ENCODE measurements around the gene BTBD10.

Gene BTBD10

GRCh38 chr11:13462901-13463778, at the start of gene BTBD10:
Gene BTBD10, minus strand, starts transcription at chr11:13463222. Its CDS starts 18,098 bp downstream, at chr11:13445124.
- peak within 1 kb of the TSS; percentile 66 for H3K4me3 ChIP-seq (ENCODE audit: low read depth, low read length)

GRCh38 chr11:13503393-13503792, 40.4 kb upstream of the BTBD10 start:
- no peak overlapping the region for H3K4me3 ChIP-seq (ENCODE audit: low read depth, low read length)
- TF ChIP-seq CTCF (IDR thresholded peaks at IDR 0.05; ENCODE audit: borderline replicate concordance, insufficient read depth, low read depth, low read length) = no peak

More at GRCh38 chr11:13462901-13463778, at the start of gene BTBD10:
- TF ChIP-seq CTCF (IDR thresholded peaks at IDR 0.05; ENCODE audit: borderline replicate concordance, insufficient read depth, low read depth, low read length) = no peak

GRCh38 chr11:13502492-13502891, 39.5 kb upstream of the BTBD10 start:
- TF ChIP-seq CTCF (IDR thresholded peaks at IDR 0.05; ENCODE audit: borderline replicate concordance, insufficient read depth, low read depth, low read length) = no peak
- H3K4me3 ChIP-seq (ENCODE audit: low read depth, low read length) = no peak overlapping the region

- no peak for TF ChIP-seq CTCF (IDR thresholded peaks at IDR 0.05; ENCODE audit: borderline replicate concordance, insufficient read depth, low read depth, low read length)
- H3K4me3 ChIP-seq (ENCODE audit: low read depth, low read length) = no peak within 1 kb of the TSS
Measured at GRCh38 chr11:13495929-13496328, 32.9 kb upstream of the BTBD10 start, which contains the start of gene PTH. Gene PTH, minus strand, starts transcription at chr11:13495997. Its CDS starts 3,142 bp downstream, at chr11:13492855.

- TF ChIP-seq CTCF (IDR thresholded peaks at IDR 0.05; ENCODE audit: borderline replicate concordance, insufficient read depth, low read depth, low read length) = no peak
- H3K4me3 ChIP-seq (ENCODE audit: low read depth, low read length) = no peak overlapping the region
Measured at GRCh38 chr11:13494051-13494450, 31.0 kb upstream of the BTBD10 start.

GRCh38 chr11:13487661-13488030, 24.6 kb upstream of the BTBD10 start:
- TF ChIP-seq CTCF (IDR thresholded peaks at IDR 0.05; ENCODE audit: borderline replicate concordance, insufficient read depth, low read depth, low read length) = peak; percentile 39; the same call in 1 of the 2 replicates

More at GRCh38 chr11:13487661-13488030, 24.6 kb upstream of the BTBD10 start:
- H3K4me3 ChIP-seq (ENCODE audit: low read depth, low read length) = no peak overlapping the region

Measured in GM12875 (cell line).